Osteocyte (in vitro differentiated cells): ENCODE results near the gene PTPRK. TPM values are rescaled to one million over a fixed set of nuclear protein-coding genes. Genes with fewer than 3 reads are reported as not detected.

Experiments used
- DNase-seq: peaks from one replicate; pipeline ENCODE4 v3.0.0; 2021; ENCODE audit warnings: mixed read lengths; ENCODE audit not compliant: unreplicated experiment; ENCODE audit errors: extremely low spot score
- H3K27ac Mint-ChIP-seq: one replicate; pipeline ENCODE4 v1.8.0; 2021; ENCODE audit warnings: mild to moderate bottlenecking, mixed read lengths; ENCODE audit not compliant: unreplicated experiment
- H3K27me3 Mint-ChIP-seq: one replicate; pipeline ENCODE4 v1.8.0; 2021; ENCODE audit warnings: mixed read lengths; ENCODE audit not compliant: unreplicated experiment
- H3K36me3 Mint-ChIP-seq: one replicate; pipeline ENCODE4 v1.8.0; 2021; ENCODE audit warnings: mixed read lengths; ENCODE audit not compliant: unreplicated experiment
- H3K4me1 Mint-ChIP-seq: one replicate; pipeline ENCODE4 v1.8.0; 2021; ENCODE audit warnings: mixed read lengths; ENCODE audit not compliant: unreplicated experiment
- H3K4me3 Mint-ChIP-seq: one replicate; pipeline ENCODE4 v1.8.0; 2021; ENCODE audit warnings: mild to moderate bottlenecking, moderate library complexity, mixed read lengths; ENCODE audit not compliant: unreplicated experiment
- H3K9me3 Mint-ChIP-seq: one replicate; pipeline ENCODE4 v1.8.0; 2021; ENCODE audit warnings: mixed read lengths; ENCODE audit not compliant: unreplicated experiment
- CTCF ChIP-seq: fragments of 200-600 bp; sonication (generic); IDR thresholded peaks from 2 replicates; pipeline ENCODE4 v1.5.0; 2021; ENCODE audit warnings: antibody characterized with exemption, mild to moderate bottlenecking, moderate library complexity
- total RNA-seq: library from RNA; stranded (reverse); gene quantifications from 2 replicates; pipeline ENCODE4 v1.2.1, GENCODE V29; 2021

Gene PTPRK
- total RNA-seq, 1 donor from 2014 or later, result 130 TPM

GRCh38 chr6:127954082-127954481, 566.3 kb downstream of the PTPRK start:
- no peak overlapping the region for H3K27ac Mint-ChIP-seq
- no peaks in the 10 kb centered on the region for H3K27me3 Mint-ChIP-seq
- no peak for TF ChIP-seq CTCF
- H3K9me3 Mint-ChIP-seq, result no peaks in the 10 kb centered on the region
- H3K4me3 Mint-ChIP-seq, result no peak overlapping the region
- DNase-seq, result no peak
- H3K4me1 Mint-ChIP-seq, result no peaks in the 10 kb centered on the region
- no peaks in the 10 kb centered on the region for H3K36me3 Mint-ChIP-seq

GRCh38 chr6:127952831-127953230, 567.6 kb downstream of the PTPRK start:
- Mint-ChIP-seq H3K27me3 (no peaks in the 10 kb centered on the region), H3K9me3 (no peaks in the 10 kb centered on the region), H3K36me3 (no peaks in the 10 kb centered on the region), H3K4me1 (no peaks in the 10 kb centered on the region), H3K27ac (no peak overlapping the region), H3K4me3 (no peak overlapping the region)
- TF ChIP-seq CTCF, result no peak
- no peak for DNase-seq

DNA sequence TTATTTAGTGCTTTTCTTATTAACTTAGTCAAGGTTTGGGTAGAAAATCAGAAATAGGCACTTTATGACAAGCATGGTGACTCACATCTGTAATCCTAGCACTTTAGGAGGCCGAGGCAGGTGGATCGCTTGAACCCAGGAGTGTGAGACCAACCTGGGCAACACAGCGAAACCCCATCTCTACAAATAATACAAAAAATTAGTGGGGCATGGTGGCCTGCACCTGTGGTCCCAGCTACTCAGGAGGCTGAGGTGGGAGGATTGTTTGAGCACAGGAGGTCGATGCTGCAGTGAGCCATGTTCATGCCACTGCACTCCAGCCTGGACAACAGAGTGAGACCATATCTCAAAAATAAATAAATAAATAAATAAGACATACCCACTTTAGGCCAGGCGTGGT, 568.2 kb downstream of the PTPRK start:
- H3K36me3 Mint-ChIP-seq, result no peaks in the 10 kb centered on the region
- no peaks in the 10 kb centered on the region for H3K9me3 Mint-ChIP-seq
- no peaks in the 10 kb centered on the region for H3K27me3 Mint-ChIP-seq
- no peak overlapping the region for H3K4me3 Mint-ChIP-seq
- no peaks in the 10 kb centered on the region for H3K4me1 Mint-ChIP-seq
- no peak for TF ChIP-seq CTCF
- DNase-seq, result no peak
- no peak overlapping the region for H3K27ac Mint-ChIP-seq

GRCh38 chr6:127951172-127951917, 569.1 kb downstream of the PTPRK start:
- Mint-ChIP-seq H3K4me3 (no peak overlapping the region), H3K27ac (no peak overlapping the region), H3K27me3 (no peaks in the 10 kb centered on the region), H3K36me3 (no peaks in the 10 kb centered on the region), H3K9me3 (no peaks in the 10 kb centered on the region), H3K4me1 (no peaks in the 10 kb centered on the region)
- DNase-seq, result no peak
- no peak for TF ChIP-seq CTCF

- H3K9me3 Mint-ChIP-seq, result no peaks in the 10 kb centered on the region
- no peaks in the 10 kb centered on the region for H3K27me3 Mint-ChIP-seq
- H3K4me3 Mint-ChIP-seq, result no peak overlapping the region
- no peaks in the 10 kb centered on the region for H3K36me3 Mint-ChIP-seq
- TF ChIP-seq CTCF, result no peak
- DNase-seq, result no peak
- H3K27ac Mint-ChIP-seq, result no peak overlapping the region
- H3K4me1 Mint-ChIP-seq, result no peaks in the 10 kb centered on the region
Measured at GRCh38 chr6:127950566-127951145, 569.7 kb downstream of the PTPRK start.
